ENCODE data around the gene ERO1B. TPM values are rescaled to one million over a fixed set of nuclear protein-coding genes. Genes with fewer than 3 reads are reported as not detected.

The ERO1B gene
- total RNA-seq, 1 experiment from 2014 or later: 5.4 TPM

- POLR2A ChIA-PET: no interaction called here
- intact Hi-C loops (cut with micrococcal nuclease): no loop called here
- CTCF ChIA-PET: no interaction called here
- Histone ChIP-seq H3K79me2 (ENCODE audit: insufficient read depth, low read length) (no peaks in the 10 kb centered on the region), H3K27ac (ENCODE audit: low read depth, low read length) (no peak overlapping the region), H3K9me3 (ENCODE audit: control insufficient read depth in 1 of 2, insufficient read depth in 1 of 2, low read depth in 1 of 2, low read length in 2 of 2) (no peaks in the 10 kb centered on the region), H3K27me3 (ENCODE audit: insufficient read depth, low read length) (no peaks in the 10 kb centered on the region), H3K4me3 (replicated peaks in 1 of 2; ENCODE audit: low read depth in 1 of 2, low read length in 2 of 2) (no peak overlapping the region), H3K36me3 (ENCODE audit: control insufficient read depth in 1 of 2, insufficient read depth in 2 of 2, low read length in 2 of 2) (no peaks in the 10 kb centered on the region), H4K20me1 (ENCODE audit: insufficient read depth) (no peaks in the 10 kb centered on the region), H2AFZ (ENCODE audit: low read depth, low read length, poor library complexity, severe bottlenecking) (no peak overlapping the region), H3K9ac (ENCODE audit: low read length) (no peak overlapping the region), H3K4me2 (ENCODE audit: low read length) (no peak overlapping the region), H3K4me1 (ENCODE audit: control insufficient read depth in 1 of 2, insufficient read depth in 2 of 2, low read length in 2 of 2) (no peaks in the 10 kb centered on the region), H3K9me2 (ENCODE audit: insufficient read depth) (no peaks in the 10 kb centered on the region)
- RAD21 ChIA-PET (ENCODE audit: low non-redundant PET in 1 of 2, low total read pairs in 2 of 2, uncharacterized antibody in 2 of 2, unreplicated experiment in 2 of 2): no interaction called here
- no TSS peak for BruUV-seq (replicated peaks)
- DNase-seq (ENCODE audit: low read depth, low spot score) (no peak), ATAC-seq (no peak)
- TF ChIP-seq YY1 (IDR thresholded peaks at IDR 0.05; ENCODE audit: extremely low read depth, insufficient replicate concordance, low read depth, low read length): no peak
- TF ChIP-seq POLR2A (IDR thresholded peaks at IDR 0.05; ENCODE audit: borderline replicate concordance, extremely low read depth, insufficient read depth, insufficient read length): no peak
- TF ChIP-seq EZH2 (IDR thresholded peaks at IDR 0.05): no peak
- TF ChIP-seq SIN3A (IDR thresholded peaks at IDR 0.05; ENCODE audit: low read depth): no peak
- no peak for TF ChIP-seq JUND (IDR thresholded peaks at IDR 0.05)
- TF ChIP-seq CEBPB (IDR thresholded peaks at IDR 0.05; ENCODE audit: low read depth): no peak
- TF ChIP-seq REST (IDR thresholded peaks at IDR 0.05; ENCODE audit: low read depth): no peak
- TF ChIP-seq TCF7L2 (IDR thresholded peaks at IDR 0.05; ENCODE audit: borderline replicate concordance, extremely low read depth, insufficient read depth, insufficient read length): no peak
- no peak for TF ChIP-seq EGR1 (IDR thresholded peaks at IDR 0.05; ENCODE audit: low read depth)
- no peak for TF ChIP-seq SRF (IDR thresholded peaks at IDR 0.05; ENCODE audit: low read depth)
Observed at GRCh38 chr1:236307435-236307834, 25.7 kb upstream of the ERO1B start.
